Caco-2 (cell line): Measurements from ENCODE around the gene TGFB3. TPM values are rescaled to one million over a fixed set of nuclear protein-coding genes. Genes with fewer than 3 reads are reported as not detected.

Experiments used
- BruUV-seq: library from RNA; stranded (reverse); fragments of 400-500 nt; replicated peaks from 2 replicates; lab custom pipeline; 2021; lab: Mats Ljungman, UMichigan
- CTCF ChIA-PET: fragments of 300-600 bp; sonication (Branson Sonifier 250); formaldehyde crosslinking; loops from one replicate; lab custom pipeline; 2022; ENCODE audit warnings: antibody characterized with exemption; lab: Charles Lee
- POLR2A ChIA-PET: fragments of 300-600 bp; sonication (Branson Sonifier 250); formaldehyde crosslinking; loops from one replicate; lab custom pipeline; 2022; ENCODE audit warnings: antibody characterized with exemption; lab: Charles Lee
- DNase-seq, 2 experiments: peaks; one replicate each; pipeline versions ENCODE4 v3.0.0 to v3.0.0-alpha.2; 2020 to 2022
- H3K27me3 ChIP-seq: replicated peaks from 2 replicates; pipeline ENCODE4 v1.6.0; 2011; ENCODE audit warnings: low read length; ENCODE audit not compliant: control insufficient read depth, insufficient read depth
- H3K36me3 ChIP-seq: 2 replicates; pipeline ENCODE4 v1.5.1; 2011; ENCODE audit warnings: low read length; ENCODE audit not compliant: control insufficient read depth, insufficient read depth
- H3K4me1 ChIP-seq: fragments of 250-450 bp; sonication (Bioruptor Pico); 2 replicates; pipeline ENCODE4 v1.5.1; 2020; ENCODE audit warnings: mild to moderate bottlenecking
- H3K4me3 ChIP-seq: 2 replicates; pipeline ENCODE4 v1.5.1; 2011; ENCODE audit warnings: low read depth, mild to moderate bottlenecking, control low read depth, low read length
- H3K9me3 ChIP-seq: fragments of 250-450 bp; sonication (Bioruptor Pico); 2 replicates; pipeline ENCODE4 v1.5.1; 2020; ENCODE audit warnings: mild to moderate bottlenecking, moderate library complexity
- H3K27ac Mint-ChIP-seq: one replicate; pipeline ENCODE4 v1.8.0; 2022; ENCODE audit warnings: mixed read lengths; ENCODE audit not compliant: unreplicated experiment
- H3K27me3 Mint-ChIP-seq: one replicate; pipeline ENCODE4 v1.8.0; 2022; ENCODE audit warnings: mixed read lengths; ENCODE audit not compliant: insufficient read depth, unreplicated experiment
- H3K36me3 Mint-ChIP-seq: one replicate; pipeline ENCODE4 v1.8.0; 2022; ENCODE audit warnings: mild to moderate bottlenecking, mixed read lengths; ENCODE audit not compliant: insufficient read depth, unreplicated experiment
- H3K4me1 Mint-ChIP-seq: one replicate; pipeline ENCODE4 v1.8.0; 2022; ENCODE audit warnings: low read depth, mixed read lengths; ENCODE audit not compliant: unreplicated experiment
- H3K4me3 Mint-ChIP-seq: one replicate; pipeline ENCODE4 v1.8.0; 2022; ENCODE audit warnings: mild to moderate bottlenecking, moderate library complexity, mixed read lengths; ENCODE audit not compliant: unreplicated experiment
- H3K9me3 Mint-ChIP-seq: one replicate; pipeline ENCODE4 v1.8.0; 2022; ENCODE audit warnings: mixed read lengths; ENCODE audit not compliant: unreplicated experiment
- CTCF ChIP-seq, 2 experiments: fragments of 200-600 bp in 1 of 2; IDR thresholded peaks; 1 replicate in 1 of 2; 2 replicates in 1 of 2; pipeline versions ENCODE4 v1.5.1 to v1.8.0; 2011 to 2022; ENCODE audit warnings: antibody characterized with exemption in 1 of 2, control low read depth in 1 of 2, inconsistent platforms in 1 of 2, low read depth in 1 of 2, low read length in 1 of 2, mild to moderate bottlenecking in 1 of 2, moderate library complexity in 1 of 2; ENCODE audit not compliant: insufficient read depth in 1 of 2, severe bottlenecking in 1 of 2, unreplicated experiment in 1 of 2
- intact Hi-C: fragments of 100-400 bp; cut with micrococcal nuclease; formaldehyde crosslinking; loops from one replicate; pipeline ENCODE4 v1.10.0; 2022; ENCODE audit not compliant: unreplicated experiment
- total RNA-seq: library from RNA; stranded (reverse); gene quantifications from 2 replicates; pipeline ENCODE4 v1.2.3, GENCODE V29; 2022

TGFB3 gene
- total RNA-seq, 1 experiment from 2014 or later: 10.2 TPM

- TF ChIP-seq CTCF (IDR thresholded peaks at IDR 0.05; ENCODE audit: insufficient read depth in 1 of 2, low read depth in 1 of 2, low read length in 1 of 2, severe bottlenecking in 1 of 2, unreplicated experiment in 1 of 2): no peak
- Histone ChIP-seq H3K9me3 (no peaks in the 10 kb centered on the region), H3K4me3 (no peak overlapping the region), H3K36me3 (no peaks in the 10 kb centered on the region; the same call in 1 of the 2 replicates), H3K4me1 (no peaks in the 10 kb centered on the region; the same call in 1 of the 2 replicates), H3K27me3 (no peaks in the 10 kb centered on the region)
- intact Hi-C loops: no loop called here
- no peaks in the 10 kb centered on the region for H3K9me3 Mint-ChIP-seq
- peaks cover 7% of the 10 kb centered on the region for H3K4me1 Mint-ChIP-seq
- no peak overlapping the region for H3K4me3 Mint-ChIP-seq
- ChIA-PET CTCF (no interaction called here), POLR2A (no interaction called here)
- H3K36me3 Mint-ChIP-seq: peaks cover 19% of the 10 kb centered on the region
- no peaks in the 10 kb centered on the region for H3K27me3 Mint-ChIP-seq
- no peak overlapping the region for H3K27ac Mint-ChIP-seq
- DNase-seq: no peak
- no TSS peak for BruUV-seq
These were observed 8.5 kb upstream of the TGFB3 start for GRCh38 chr14:75990297-75990696.

- ChIA-PET POLR2A (no interaction called here), CTCF (interaction anchor here (0.8 kb wide), 1 partner anchor 10 kb away, joined by 3 read pairs; no protein-coding TSS in a partner anchor)
- no peaks in the 10 kb centered on the region; the same call in 1 of the 2 replicates for H3K4me1 ChIP-seq
- TF ChIP-seq CTCF (IDR thresholded peaks at IDR 0.05; ENCODE audit: insufficient read depth in 1 of 2, low read depth in 1 of 2, low read length in 1 of 2, severe bottlenecking in 1 of 2, unreplicated experiment in 1 of 2): no peak
- H3K27me3 ChIP-seq: no peaks in the 10 kb centered on the region
- intact Hi-C loops: no loop called here
- H3K4me3 ChIP-seq: no peak overlapping the region
- H3K36me3 Mint-ChIP-seq: peaks cover 20% of the 10 kb centered on the region
- H3K36me3 ChIP-seq: no peaks in the 10 kb centered on the region; the same call in 1 of the 2 replicates
- no peaks in the 10 kb centered on the region for H3K9me3 ChIP-seq
- no peak overlapping the region for H3K4me3 Mint-ChIP-seq
- H3K9me3 Mint-ChIP-seq: no peaks in the 10 kb centered on the region
- H3K4me1 Mint-ChIP-seq: peaks cover 7% of the 10 kb centered on the region
- no peaks in the 10 kb centered on the region for H3K27me3 Mint-ChIP-seq
- no peak overlapping the region for H3K27ac Mint-ChIP-seq
- DNase-seq: no peak
- BruUV-seq: no TSS peak
These were observed 7.3 kb upstream of the TGFB3 start for GRCh38 chr14:75989134-75989533.

- no peaks in the 10 kb centered on the region for H3K9me3 ChIP-seq
- no peaks in the 10 kb centered on the region; the same call in 1 of the 2 replicates for H3K4me1 ChIP-seq
- H3K4me3 Mint-ChIP-seq: no peak overlapping the region
- no peak for TF ChIP-seq CTCF (IDR thresholded peaks at IDR 0.05; ENCODE audit: insufficient read depth in 1 of 2, low read depth in 1 of 2, low read length in 1 of 2, severe bottlenecking in 1 of 2, unreplicated experiment in 1 of 2)
- H3K9me3 Mint-ChIP-seq: no peaks in the 10 kb centered on the region
- intact Hi-C loops: no loop called here
- H3K36me3 ChIP-seq: no peaks in the 10 kb centered on the region; the same call in 1 of the 2 replicates
- H3K4me3 ChIP-seq: no peak overlapping the region
- H3K27ac Mint-ChIP-seq: no peak overlapping the region
- no TSS peak for BruUV-seq
- H3K4me1 Mint-ChIP-seq: peaks cover 7% of the 10 kb centered on the region
- H3K36me3 Mint-ChIP-seq: peaks cover 15% of the 10 kb centered on the region
- H3K27me3 ChIP-seq: no peaks in the 10 kb centered on the region
- no peaks in the 10 kb centered on the region for H3K27me3 Mint-ChIP-seq
- ChIA-PET POLR2A (interaction anchor here (0.6 kb wide), 1 partner anchor 10 kb away, joined by 14 read pairs; no protein-coding TSS in a partner anchor), CTCF (no interaction called here)
- DNase-seq: no peak
These were observed 5.6 kb upstream of the TGFB3 start for GRCh38 chr14:75987201-75987970.
